Stimulated activated CD8-positive, alpha-beta memory T cell treated with anti-CD3 and anti-CD28 coated beads, Interleukin-4, amount 100 ng/mL, for 1 hour (primary cell): ENCODE results near the gene SLC25A26.
"Not testable (repeated sequence)": the region's sequence is repeated elsewhere in the genome, so short reads cannot be mapped to it uniquely, and the experiment has no call there.

Experiments
- DNase-seq, 2 donors: peaks; one replicate each; pipeline ENCODE4 v3.0.0-alpha.2; 2020; ENCODE audit warnings: low read depth in 2 of 2, low spot score in 1 of 2

The SLC25A26 gene

DNA sequence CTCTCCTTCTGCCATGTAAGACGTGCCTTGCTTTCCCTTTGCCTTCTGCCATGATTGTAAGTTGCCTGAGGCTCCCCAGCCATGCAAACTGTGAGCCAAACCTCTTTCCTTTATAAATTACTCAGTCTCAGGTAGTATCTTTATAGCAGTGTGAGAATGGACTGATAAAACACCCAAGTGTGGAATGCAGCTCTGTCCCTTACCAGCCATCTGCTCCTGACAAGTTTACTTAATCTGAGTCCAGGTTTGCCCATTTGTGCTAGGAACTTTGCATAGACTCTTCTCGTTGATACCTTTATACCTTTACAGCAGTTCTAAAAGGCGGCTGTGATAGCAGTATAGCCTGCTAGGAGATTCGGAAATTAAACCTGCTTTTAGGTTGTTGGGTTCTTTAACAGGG is 48.1 kb downstream of the SLC25A26 start:
- no peak for DNase-seq

DNA sequence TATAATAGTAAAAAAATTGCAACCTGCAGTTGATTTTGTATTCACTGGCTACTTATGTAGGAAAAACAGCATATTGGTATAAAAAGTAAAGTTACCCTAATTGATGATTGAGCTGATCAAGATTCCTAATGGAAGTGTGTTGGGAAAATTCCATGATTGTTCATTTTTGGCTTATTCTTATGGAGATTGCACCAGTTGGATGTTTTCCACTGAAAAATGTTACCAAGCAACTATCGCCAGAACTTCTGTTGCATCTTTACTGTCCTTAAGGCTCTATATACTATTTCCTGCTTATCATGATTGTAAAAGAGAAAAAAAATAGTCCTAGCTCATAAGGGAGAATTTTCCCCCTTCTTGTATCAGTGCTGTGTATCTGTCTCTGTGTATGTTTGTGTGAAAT is 48.6 kb downstream of the SLC25A26 start:
- DNase-seq, result no peak

DNA sequence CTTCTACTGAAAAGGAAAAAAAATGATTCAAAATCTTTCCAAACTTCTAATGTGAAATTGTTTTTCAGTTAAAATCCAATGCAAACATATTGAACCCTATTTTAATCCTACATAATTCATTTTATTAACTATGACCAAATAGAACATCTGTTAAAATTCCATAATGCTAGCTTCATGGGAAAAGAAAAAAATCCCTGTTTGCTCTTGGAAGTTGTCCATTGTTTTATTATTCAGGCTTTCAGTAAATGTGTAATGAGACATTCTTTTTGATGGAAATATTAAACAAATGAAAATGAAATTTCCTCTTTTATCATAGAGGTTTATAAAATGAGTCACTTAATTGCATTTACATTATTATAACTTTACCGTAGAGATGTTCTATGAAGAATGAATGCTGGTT is 49.5 kb downstream of the SLC25A26 start:
- DNase-seq, result no peak

DNA sequence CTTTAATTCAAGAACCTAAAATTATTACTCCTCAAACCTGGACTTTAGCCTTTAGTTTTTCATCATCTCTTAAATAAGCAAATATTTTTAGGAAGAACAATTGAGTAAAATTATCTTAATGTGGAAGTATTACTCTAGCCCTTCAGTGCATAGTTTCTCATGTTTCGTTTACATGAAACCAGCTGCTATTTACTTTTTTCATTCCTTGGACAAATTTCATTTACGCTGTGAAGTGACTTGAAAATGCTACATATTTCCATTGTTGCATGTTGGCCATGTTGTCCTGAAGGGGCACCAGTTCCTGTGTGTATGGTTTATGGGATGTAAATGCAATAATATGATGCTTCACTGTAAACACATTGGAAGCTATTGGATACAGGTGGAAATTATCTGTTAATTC is 49.9 kb downstream of the SLC25A26 start:
- DNase-seq, result no peak

GRCh38 chr3:66271231-66271630 is 50.4 kb downstream of the SLC25A26 start:
- DNase-seq, result no peak

DNA sequence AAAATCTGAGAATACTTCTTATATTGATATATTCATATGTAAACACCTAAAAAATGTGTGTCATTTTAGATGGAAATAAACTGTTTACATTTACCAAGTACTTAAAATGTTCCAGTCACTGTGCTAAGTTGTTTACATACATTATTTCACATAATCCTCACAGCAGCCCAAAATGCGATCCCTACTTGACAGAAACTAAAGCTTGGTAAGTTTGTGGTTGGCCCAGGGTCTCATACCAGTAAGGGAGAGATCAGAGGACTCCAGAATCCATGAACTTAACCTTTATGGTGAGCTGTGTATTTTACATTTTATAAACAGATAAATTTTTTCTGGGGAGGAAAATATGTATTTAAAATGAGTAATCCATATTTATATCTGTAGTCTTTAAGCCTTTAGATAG is 51.2 kb downstream of the SLC25A26 start:
- DNase-seq, result no peak

DNA sequence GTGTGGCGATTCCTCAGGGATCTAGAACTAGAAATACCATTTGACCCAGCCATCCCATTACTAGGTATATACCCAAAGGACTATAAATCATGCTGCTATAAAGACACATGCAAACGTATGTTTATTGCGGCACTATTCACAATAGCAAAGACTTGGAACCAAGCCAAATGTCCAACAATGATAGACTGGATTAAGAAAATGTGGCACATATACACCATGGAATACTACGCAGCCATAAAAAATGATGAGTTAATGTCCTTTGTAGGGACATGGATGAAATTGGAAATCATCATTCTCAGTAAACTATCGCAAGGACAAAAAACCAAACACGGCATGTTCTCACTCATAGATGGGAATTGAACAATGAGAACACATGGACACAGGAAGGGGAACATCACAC is 54.0 kb downstream of the SLC25A26 start:
- DNase-seq, result not testable (repeated sequence)

DNA sequence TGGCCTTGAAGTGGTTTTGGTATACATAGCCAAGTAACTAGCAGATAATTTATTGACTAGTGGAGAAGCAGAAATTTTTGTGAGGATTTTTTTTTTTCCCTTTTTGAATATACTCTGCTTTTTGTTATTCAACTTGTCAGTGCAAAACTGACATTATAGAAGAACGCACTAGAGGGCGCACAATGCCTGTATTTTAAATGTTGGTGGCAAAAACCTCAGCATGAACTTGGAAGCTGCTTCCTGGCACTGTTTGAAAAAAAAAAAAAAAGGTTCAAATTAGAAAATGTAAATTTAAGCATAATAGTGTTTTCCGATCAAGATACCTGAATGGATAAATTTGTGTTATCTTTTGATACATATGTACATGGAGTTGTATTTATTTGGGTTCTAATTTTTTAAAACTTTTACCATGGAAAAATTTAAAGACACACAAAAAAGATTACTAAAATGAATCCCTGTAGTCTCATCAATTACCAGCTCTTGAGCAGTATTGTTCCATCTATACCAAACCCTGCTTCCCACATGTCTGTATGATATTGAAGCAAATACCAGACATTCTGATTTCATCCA is 56.0 kb downstream of the SLC25A26 start:
- DNase-seq, result peak; percentile 27 to 36

GRCh38 chr3:66279168-66279567 is 58.4 kb downstream of the SLC25A26 start:
- DNase-seq, result no peak

DNA sequence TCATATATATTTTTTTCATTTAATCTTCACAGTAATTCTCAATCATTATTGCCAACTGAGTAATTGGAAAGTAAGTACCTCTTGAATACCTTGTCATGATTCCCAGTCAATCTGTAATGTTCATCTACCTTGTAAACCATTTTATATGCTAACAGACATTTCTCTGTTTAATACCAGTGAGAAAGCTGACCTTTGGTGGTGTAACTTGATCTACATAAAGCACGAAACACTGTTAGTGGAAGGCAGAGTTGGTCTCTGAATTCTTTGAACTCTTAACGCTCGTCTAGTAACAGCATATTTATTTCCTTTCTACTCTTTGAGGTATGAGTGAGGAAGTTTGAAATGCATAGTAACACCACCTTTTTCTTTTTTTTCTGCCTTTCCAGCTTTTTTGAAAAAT is 59.5 kb downstream of the SLC25A26 start:
- no peak for DNase-seq

DNA sequence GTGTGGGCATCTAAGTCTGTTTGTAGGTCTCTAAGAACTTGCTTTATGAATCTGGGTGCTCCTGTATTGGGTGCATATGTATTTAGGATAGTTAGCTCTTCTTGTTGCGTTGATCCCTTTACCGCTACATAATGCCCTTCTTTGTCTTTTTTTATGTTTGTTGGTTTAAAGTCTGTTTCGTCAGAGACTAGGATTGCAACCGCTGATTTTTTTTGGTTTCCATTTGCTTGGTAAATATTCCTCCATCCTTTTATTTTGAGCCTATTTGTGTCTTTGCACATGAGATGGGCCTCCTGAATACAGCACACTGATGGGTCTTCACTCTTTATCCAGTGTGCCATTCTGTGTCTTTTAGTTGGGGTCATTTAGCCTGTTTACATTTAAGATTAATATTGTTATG is 71.1 kb downstream of the SLC25A26 start:
- not testable (repeated sequence) for DNase-seq

DNA sequence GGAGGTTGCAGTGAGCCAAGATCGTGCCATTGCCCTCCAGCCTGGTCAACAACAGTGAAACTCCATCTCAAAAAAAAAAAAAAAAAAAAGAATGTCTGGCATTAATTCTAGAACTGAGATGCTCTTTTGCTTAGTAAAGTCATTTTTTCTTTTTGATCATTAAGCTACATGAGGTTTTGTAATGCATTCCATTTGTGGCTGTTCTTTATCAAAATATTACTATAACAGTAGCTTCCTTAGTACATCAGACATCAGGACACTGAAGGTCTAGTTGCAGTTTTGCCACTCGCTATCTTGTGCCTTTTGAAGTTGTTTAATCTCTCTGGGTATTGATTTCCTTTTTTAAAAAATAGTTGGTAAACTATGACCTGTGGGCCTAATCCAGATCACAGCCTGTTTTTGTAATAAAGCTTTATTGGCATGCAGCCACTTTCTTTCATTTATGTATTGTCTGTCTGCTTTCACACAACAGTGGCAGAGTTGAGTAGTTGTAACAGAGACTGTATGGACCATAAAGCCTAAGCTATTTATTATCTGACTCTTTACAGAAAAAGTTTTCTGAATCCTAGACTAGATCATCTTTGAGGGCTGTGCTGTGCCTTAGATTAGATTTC is 76.6 kb downstream of the SLC25A26 start:
- DNase-seq, result no peak

- DNase-seq, result no peak
These were observed 77.1 kb downstream of the SLC25A26 start for GRCh38 chr3:66297900-66298299.

- DNase-seq, result no peak
These were observed 77.8 kb downstream of the SLC25A26 start for GRCh38 chr3:66298591-66298990.

- not testable (repeated sequence) for DNase-seq
These were observed 78.3 kb downstream of the SLC25A26 start for GRCh38 chr3:66299085-66299484.

- no peak for DNase-seq
These were observed 79.1 kb downstream of the SLC25A26 start for GRCh38 chr3:66299891-66300290.

DNA sequence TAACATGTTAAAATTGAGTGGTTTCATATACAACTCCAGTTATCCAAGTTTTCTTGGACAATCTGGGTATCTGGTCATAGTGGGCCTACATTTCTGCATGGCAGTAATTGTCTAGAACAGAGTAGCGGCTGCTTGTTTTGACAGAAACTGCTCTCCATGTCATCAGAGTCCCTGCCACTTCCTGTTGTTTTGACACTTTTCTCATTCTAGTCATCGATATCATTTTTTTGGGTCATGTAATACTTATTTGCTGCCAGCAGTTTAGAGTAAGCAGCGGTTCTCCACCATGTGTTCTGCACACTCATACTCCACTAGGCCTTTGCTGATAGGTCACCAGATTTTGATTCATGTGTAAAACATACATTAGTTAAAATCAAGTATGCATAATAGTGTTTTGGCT is 81.5 kb downstream of the SLC25A26 start:
- DNase-seq, result no peak

DNA sequence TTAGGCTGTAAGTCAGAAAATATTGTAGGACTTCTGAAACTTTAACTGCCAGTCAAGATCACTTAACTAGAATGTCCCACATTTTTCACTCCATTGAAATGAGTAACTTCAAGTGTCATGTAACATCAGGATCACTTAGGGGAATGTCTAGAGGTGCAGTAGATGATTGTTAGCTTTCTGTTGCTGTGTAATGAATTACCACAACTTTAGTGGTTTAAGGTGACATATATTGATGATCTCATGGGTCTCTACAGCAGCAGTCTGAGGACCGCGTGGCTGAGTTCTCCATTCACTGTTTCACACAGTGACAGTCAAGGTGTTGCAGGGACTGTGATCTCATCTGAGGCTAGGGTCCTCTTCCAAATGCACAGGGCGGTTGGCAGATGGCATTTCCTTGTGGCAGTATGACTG is 82.7 kb downstream of the SLC25A26 start:
- DNase-seq, result peak in 1 of 2 donors; percentile 18

DNA sequence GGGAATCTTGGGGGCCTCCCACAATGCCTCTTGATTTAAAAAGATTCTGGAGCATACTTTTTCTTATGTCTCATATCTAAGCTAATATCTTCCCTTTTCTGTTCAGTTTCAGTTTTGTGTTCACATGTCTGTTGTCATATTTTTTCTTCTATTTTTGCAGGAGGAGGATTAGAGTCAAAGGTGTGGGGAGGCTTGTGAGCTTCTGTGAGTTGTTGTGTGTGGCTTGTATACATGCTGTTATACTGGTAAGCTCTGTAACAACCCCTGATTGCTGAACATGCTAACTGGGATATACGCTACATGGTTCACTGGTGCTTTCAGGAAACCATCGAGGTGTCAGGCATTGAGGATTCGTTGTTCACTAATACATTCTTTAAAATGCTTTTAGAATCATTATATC is 83.5 kb downstream of the SLC25A26 start:
- DNase-seq, result no peak

DNA sequence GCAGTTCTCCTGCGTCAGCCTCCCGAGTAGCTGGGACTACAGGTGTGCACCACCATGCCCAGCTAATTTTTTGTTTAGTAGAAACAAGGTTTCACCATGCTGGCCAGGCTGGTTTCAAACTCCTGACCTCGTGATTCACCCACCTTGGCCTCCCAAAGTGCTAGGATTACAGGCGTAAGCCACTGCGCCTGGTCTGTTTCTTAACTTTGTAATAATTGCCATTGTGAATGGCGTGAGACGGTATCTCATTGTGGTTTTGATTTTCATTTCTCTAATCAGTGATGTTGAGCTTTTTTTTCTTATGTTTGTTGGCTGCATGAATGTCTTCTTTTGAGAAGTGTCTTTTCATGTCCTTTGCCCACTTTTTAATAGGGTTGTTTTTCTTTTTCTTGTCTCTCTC is 85.3 kb downstream of the SLC25A26 start:
- DNase-seq, result not testable (repeated sequence)

DNA sequence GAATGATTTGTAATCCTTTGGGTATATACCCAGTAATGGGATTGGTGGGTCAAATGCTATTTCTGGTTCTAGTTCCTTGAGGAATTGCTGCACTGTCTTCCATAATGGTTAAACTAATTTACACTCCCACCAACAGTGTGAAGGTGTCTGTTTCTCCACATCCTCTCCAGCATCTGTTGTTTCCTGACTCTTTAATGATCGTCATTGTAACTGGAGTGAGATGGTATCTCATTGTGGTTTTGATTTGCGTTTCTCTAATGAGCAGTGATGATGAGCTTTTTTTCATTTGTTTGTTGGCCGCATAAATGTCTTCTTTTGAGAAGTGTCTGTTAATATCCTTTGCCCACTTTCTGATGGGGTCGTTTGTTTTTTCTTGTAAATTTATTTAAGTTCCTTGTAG is 86.2 kb downstream of the SLC25A26 start:
- DNase-seq, result not testable (repeated sequence)

DNA sequence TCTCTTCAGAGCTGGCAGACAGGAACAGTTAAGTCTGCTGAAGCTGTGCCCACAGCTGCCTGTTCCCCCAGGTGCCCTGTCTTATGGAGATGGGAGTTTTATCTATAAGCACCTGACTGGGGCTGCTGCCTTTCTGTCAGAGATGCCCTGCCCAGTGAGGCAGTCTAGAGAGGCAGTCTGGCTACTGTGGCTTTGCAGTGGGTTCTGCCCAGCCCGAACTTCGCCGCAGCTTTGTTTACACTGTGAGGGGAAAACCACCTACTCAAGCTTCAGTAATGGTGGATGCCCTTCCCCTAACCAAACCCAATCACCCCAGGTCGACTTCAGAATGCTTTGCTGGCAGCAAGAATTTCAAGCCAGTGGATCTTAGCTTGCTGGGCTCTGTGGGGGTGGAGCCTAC is 91.2 kb downstream of the SLC25A26 start:
- DNase-seq, result peak in 1 of 2 donors; percentile 17

DNA sequence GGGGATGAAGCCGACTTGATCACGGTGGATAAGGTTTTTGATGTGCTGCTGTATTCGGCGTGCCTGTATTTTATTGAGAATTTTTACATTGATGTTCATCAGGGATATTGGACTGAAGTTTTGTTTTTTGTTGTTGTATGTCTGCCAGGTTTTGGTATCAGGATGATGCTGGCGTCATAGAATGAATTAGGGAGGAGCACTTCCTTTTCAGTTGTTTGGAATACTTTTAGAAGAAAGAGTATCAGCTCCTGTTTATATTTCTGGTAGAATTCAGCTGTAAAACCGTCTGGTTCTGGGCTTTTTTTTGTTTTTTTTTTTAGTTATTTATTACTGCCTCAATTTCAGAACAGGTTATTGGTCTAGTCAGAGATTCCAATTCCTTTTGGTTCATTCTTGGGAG is 93.7 kb downstream of the SLC25A26 start:
- DNase-seq, result no peak
